Natural killer cell (primary cell): ENCODE measurements around the gene RPS21. TPM values are rescaled to one million over a fixed set of nuclear protein-coding genes. Genes with fewer than 3 reads are reported as not detected.

Experiments used
- ATAC-seq, 3 donors: fragments of 150-1000 bp in 2 of 3; fragments of 200-7000 bp in 1 of 3; cut with Tn5 transposase; 1 replicate in 1 of 3; 2 replicates in 2 of 3; pipeline ENCODE4 v1.10.0; 2021; ENCODE audit warnings: mild to moderate bottlenecking in 2 of 3, moderate library complexity in 2 of 3
- DNase-seq, 2 donors: peaks; one replicate each; pipeline versions ENCODE4 v3.0.0 to v3.0.0-alpha.2; 2013 to 2021; ENCODE audit warnings: mixed read lengths in 1 of 2
- H3K27ac ChIP-seq: one replicate; pipeline ENCODE4 v1.5.1; 2013; ENCODE audit warnings: mild to moderate bottlenecking, low read length
- H3K27me3 ChIP-seq: one replicate; pipeline ENCODE4 v1.6.1; 2013; ENCODE audit warnings: low read length; ENCODE audit not compliant: control insufficient read depth, insufficient read depth
- H3K36me3 ChIP-seq: one replicate; pipeline ENCODE4 v1.6.1; 2013; ENCODE audit warnings: low read length; ENCODE audit not compliant: control insufficient read depth, insufficient read depth
- H3K4me1 ChIP-seq: one replicate; pipeline ENCODE4 v1.6.1; 2013; ENCODE audit warnings: low read length; ENCODE audit not compliant: control insufficient read depth, insufficient read depth
- H3K4me3 ChIP-seq: one replicate; pipeline ENCODE4 v1.5.1; 2013; ENCODE audit warnings: low read length
- H3K9me3 ChIP-seq: one replicate; pipeline ENCODE4 v1.6.1; 2013; ENCODE audit warnings: low read length; ENCODE audit not compliant: control insufficient read depth, insufficient read depth
- H3K27ac Mint-ChIP-seq, 2 donors: one replicate each; pipeline ENCODE4 v1.8.0; 2022; ENCODE audit warnings: mild to moderate bottlenecking in 2 of 2, mixed read lengths in 2 of 2, moderate library complexity in 1 of 2
- H3K27me3 Mint-ChIP-seq, 2 donors: one replicate each; pipeline ENCODE4 v1.8.0; 2022; ENCODE audit warnings: low read depth in 2 of 2, mixed read lengths in 2 of 2
- H3K36me3 Mint-ChIP-seq: one replicate; pipeline ENCODE4 v1.8.0; 2022; ENCODE audit warnings: mixed read lengths
- H3K4me1 Mint-ChIP-seq, 2 donors: one replicate each; pipeline ENCODE4 v1.8.0; 2022; ENCODE audit warnings: mixed read lengths in 2 of 2
- H3K4me3 Mint-ChIP-seq: one replicate; pipeline ENCODE4 v1.8.0; 2022; ENCODE audit warnings: mild to moderate bottlenecking, moderate library complexity, mixed read lengths
- H3K9me3 Mint-ChIP-seq, 2 donors: one replicate each; pipeline ENCODE4 v1.8.0; 2022; ENCODE audit warnings: mixed read lengths in 2 of 2
- CTCF ChIP-seq: fragments of 200-600 bp; IDR thresholded peaks from one replicate; pipeline ENCODE4 v1.8.0; 2022; ENCODE audit warnings: antibody characterized with exemption
- WGBS: methylation state at CpG from one replicate; pipeline ENCODE4 v1.1.7; 2013; ENCODE audit warnings: missing lambda C conversion rate; ENCODE audit not compliant: insufficient coverage; 5-methylcytosine and 5-hydroxymethylcytosine counted together
- intact Hi-C: fragments of 100-400 bp; cut with micrococcal nuclease; formaldehyde crosslinking; loops from one replicate; pipeline ENCODE4 v1.14.2; 2022
- total RNA-seq, 4 donors: library from RNA; stranded (reverse); fragments of 120-200 nt in 1 of 4; gene quantifications; one replicate each; pipeline versions ENCODE4 v1.2.3 to v1.2.4, GENCODE V29; 2013 to 2022

Gene RPS21
- total RNA-seq, 3 donors from 2014 or later (not counting 1 experiment from before 2014, with no cell fraction given) = 887 to 1,244 (median 1,112) TPM

GRCh38 chr20:62366370-62367135 is 20.4 kb upstream of the RPS21 start:
- 2% methylated on average over 72 of the region's 72 CpGs for WGBS
- no peak overlapping the region for H3K4me3 ChIP-seq
- H3K36me3 ChIP-seq = no peaks in the 10 kb centered on the region

DNA sequence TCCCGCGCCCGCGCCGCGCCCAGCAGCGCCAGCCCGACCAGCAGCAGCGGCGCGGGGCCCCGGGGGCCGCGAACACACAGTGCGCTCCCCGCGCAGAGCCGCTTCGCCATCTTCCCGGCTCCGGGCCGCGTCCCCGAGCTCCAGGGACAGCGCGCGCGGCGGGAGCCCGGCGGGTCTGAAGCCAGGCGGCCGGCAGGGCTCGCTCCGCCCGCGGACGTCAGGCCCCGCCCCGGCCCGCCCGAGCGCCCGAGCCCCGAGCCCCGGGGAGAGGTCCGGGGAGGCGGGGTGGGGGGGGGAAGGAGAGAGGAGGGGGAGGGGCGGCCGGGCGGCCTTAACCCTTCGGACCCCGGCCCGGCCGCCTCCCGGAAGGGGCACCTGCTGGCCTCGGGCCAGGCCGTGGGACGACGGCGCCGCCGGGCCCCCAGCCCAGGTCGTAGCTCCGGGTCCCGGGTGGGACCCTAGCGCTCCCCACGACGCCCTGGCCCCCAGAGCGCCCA is 19.7 kb upstream of the RPS21 start, which contains the start of gene LAMA5:
LAMA5 (minus strand) TSS at position 177 of the 497 bp plus-strand sequence; CDS start at position 110, 67 bp downstream.
- ATAC-seq (peak; percentile 31 to 69 (median 64)), DNase-seq (peak in 1 of 2 donors; percentile 31)
- peaks cover 0 to 6% of the 10 kb centered on the region in 2 donors for H3K4me1 Mint-ChIP-seq
- H3K36me3 Mint-ChIP-seq = no peaks in the 10 kb centered on the region
- no peaks in the 10 kb centered on the region for H3K36me3 ChIP-seq
- H3K9me3 ChIP-seq = no peaks in the 10 kb centered on the region
- WGBS = under 1% methylated on average over 66 of the region's 70 CpGs
- H3K9me3 Mint-ChIP-seq = no peaks in the 10 kb centered on the region
- peak within 1 kb of the TSS; percentile 77 for H3K4me3 Mint-ChIP-seq
- no peak within 1 kb of the TSS for H3K27ac ChIP-seq
- H3K27me3 ChIP-seq = peaks cover 26% of the 10 kb centered on the region
- H3K27me3 Mint-ChIP-seq = peaks cover 0 to 26% of the 10 kb centered on the region in 2 donors
- no peak within 1 kb of the TSS for H3K27ac Mint-ChIP-seq
- H3K4me3 ChIP-seq = peak within 1 kb of the TSS; percentile 38
- intact Hi-C loops = no loop called here
- H3K4me1 ChIP-seq = peaks cover 22% of the 10 kb centered on the region
- TF ChIP-seq CTCF = no peak

More at GRCh38 chr20:62366370-62367135, 20.4 kb upstream of the RPS21 start:
- Histone ChIP-seq H3K27ac (no peak overlapping the region), H3K27me3 (peaks cover 26% of the 10 kb centered on the region), H3K4me1 (peaks cover 22% of the 10 kb centered on the region), H3K9me3 (no peaks in the 10 kb centered on the region)
- Mint-ChIP-seq H3K4me1 (peaks cover 0 to 6% of the 10 kb centered on the region in 2 donors), H3K4me3 (peak overlapping the region; percentile 21), H3K36me3 (no peaks in the 10 kb centered on the region), H3K9me3 (no peaks in the 10 kb centered on the region), H3K27me3 (peaks cover 0 to 26% of the 10 kb centered on the region in 2 donors), H3K27ac (no peak overlapping the region)
- ATAC-seq = peak in 1 of 3 donors; percentile 12
- no peak for TF ChIP-seq CTCF
- no peak for DNase-seq
- intact Hi-C loops = no loop called here

DNA sequence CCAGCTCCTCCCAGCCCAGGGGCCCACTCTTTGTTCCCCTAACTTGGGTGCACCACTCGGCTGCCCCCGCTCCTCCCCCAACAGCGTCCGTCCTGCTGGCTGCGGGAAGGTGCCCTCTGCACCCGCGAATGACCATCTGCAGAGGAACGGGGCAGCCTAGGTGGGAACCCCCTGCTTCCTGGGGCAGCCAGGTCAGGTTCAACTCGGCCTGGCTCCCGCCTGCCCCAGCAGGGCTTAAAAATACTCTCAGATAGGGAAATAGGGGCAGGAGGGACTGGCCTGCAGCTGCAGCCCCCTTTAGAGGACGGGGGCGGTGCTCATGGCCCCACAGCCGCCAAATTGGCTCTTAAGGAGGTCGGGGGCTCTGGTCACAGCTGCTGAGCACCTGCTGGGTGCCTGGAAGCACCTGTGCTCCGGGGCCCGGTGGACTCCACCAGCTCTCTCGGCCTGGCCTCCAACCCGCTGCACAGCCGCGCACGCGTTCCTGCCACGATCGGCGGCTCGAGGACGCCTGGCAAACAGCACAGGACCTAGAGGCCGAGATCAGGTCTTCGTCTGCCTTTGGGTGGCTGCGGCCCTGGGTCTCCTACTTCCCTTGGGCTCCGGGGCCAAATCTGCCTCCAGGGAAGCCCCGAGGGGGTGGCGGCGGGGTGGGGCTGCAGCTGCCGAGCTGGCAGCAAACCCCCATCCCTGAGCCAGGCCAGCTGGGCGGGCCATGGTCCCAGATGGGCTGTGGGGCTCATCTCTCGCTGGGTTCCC is 19.1 kb upstream of the RPS21 start:
- no peaks in the 10 kb centered on the region for H3K9me3 ChIP-seq
- Mint-ChIP-seq H3K36me3 (no peaks in the 10 kb centered on the region), H3K9me3 (no peaks in the 10 kb centered on the region), H3K27ac (no peak overlapping the region), H3K4me3 (peak overlapping the region; percentile 77), H3K4me1 (peaks cover 0 to 6% of the 10 kb centered on the region in 2 donors), H3K27me3 (peaks cover 0 to 27% of the 10 kb centered on the region in 2 donors)
- ATAC-seq (peak in 2 of 3 donors; percentile 17 to 32), DNase-seq (peak in 1 of 2 donors; percentile 29)
- TF ChIP-seq CTCF = no peak
- WGBS = 2% methylated on average over 37 of the region's 37 CpGs
- intact Hi-C loops = no loop called here
- H3K27me3 ChIP-seq = peaks cover 26% of the 10 kb centered on the region
- H3K36me3 ChIP-seq = no peaks in the 10 kb centered on the region
- peak overlapping the region; percentile 38 for H3K4me3 ChIP-seq
- peaks cover 22% of the 10 kb centered on the region for H3K4me1 ChIP-seq
- no peak overlapping the region for H3K27ac ChIP-seq
